ENCODE measurements around the gene HIPK4. TPM values are rescaled to one million over a fixed set of nuclear protein-coding genes. Genes with fewer than 3 reads are reported as not detected.
"Not testable (repeated sequence)": the region's sequence is repeated elsewhere in the genome, so short reads cannot be mapped to it uniquely, and the experiment has no call there.

HIPK4 gene
- not detected in 2 replicates for total RNA-seq

GRCh38 chr19:40390084-40390742 is at the start of gene HIPK4:
HIPK4 (minus strand) TSS chr19:40390181; CDS start chr19:40389902, 279 bp downstream.
- no peak for DNase-seq (ENCODE audit: low read depth)
- TF ChIP-seq CTCF (conservative IDR thresholded peaks at IDR 0.05; ENCODE audit: low read depth, low read length), result no peak

GRCh38 chr19:40438284-40438683 is 48.3 kb upstream of the HIPK4 start:
- H3K4me3 ChIP-seq (ENCODE audit: low read depth, low read length), result no peak overlapping the region
- no peak for TF ChIP-seq CTCF (conservative IDR thresholded peaks at IDR 0.05; ENCODE audit: low read depth, low read length)
- DNase-seq (ENCODE audit: low read depth), result no peak

More at GRCh38 chr19:40390084-40390742, at the start of gene HIPK4:
- H3K4me3 ChIP-seq (ENCODE audit: low read depth, low read length), result no peak within 1 kb of the TSS

GRCh38 chr19:40433391-40434216 is 43.6 kb upstream of the HIPK4 start:
- TF ChIP-seq CTCF (conservative IDR thresholded peaks at IDR 0.05; ENCODE audit: low read depth, low read length), result no peak
- peak overlapping the region; percentile 42 for H3K4me3 ChIP-seq (ENCODE audit: low read depth, low read length)
- no peak for DNase-seq (ENCODE audit: low read depth)

GRCh38 chr19:40432760-40433159 is 42.8 kb upstream of the HIPK4 start:
- not testable (repeated sequence) for DNase-seq (ENCODE audit: low read depth)
- H3K4me3 ChIP-seq (ENCODE audit: low read depth, low read length), result peak overlapping the region; percentile 42

GRCh38 chr19:40431698-40432097 is 41.7 kb upstream of the HIPK4 start:
- no peak overlapping the region for H3K4me3 ChIP-seq (ENCODE audit: low read depth, low read length)
- DNase-seq (ENCODE audit: low read depth), result no peak
- TF ChIP-seq CTCF (conservative IDR thresholded peaks at IDR 0.05; ENCODE audit: low read depth, low read length), result no peak

GRCh38 chr19:40430242-40430641 is 40.3 kb upstream of the HIPK4 start:
- H3K4me3 ChIP-seq (ENCODE audit: low read depth, low read length); DNase-seq (ENCODE audit: low read depth): not testable (repeated sequence)

- not testable (repeated sequence) for DNase-seq (ENCODE audit: low read depth); H3K4me3 ChIP-seq (ENCODE audit: low read depth, low read length)
These were observed 38.2 kb upstream of the HIPK4 start for GRCh38 chr19:40428197-40428596.

- TF ChIP-seq CTCF (conservative IDR thresholded peaks at IDR 0.05; ENCODE audit: low read depth, low read length), result peak; percentile 57
- peak within 1 kb of the TSS; percentile 74 for H3K4me3 ChIP-seq (ENCODE audit: low read depth, low read length)
- peak; percentile 88 for DNase-seq (ENCODE audit: low read depth)
These were observed 35.7 kb upstream of the HIPK4 start, which contains the start of gene SERTAD1 for GRCh38 chr19:40425450-40426287. SERTAD1 (minus strand) TSS chr19:40425992; CDS start chr19:40423546, 2,446 bp downstream.

All from epithelial cell of proximal tubule (primary cell).